Stomach (tissue), 9 donors: ENCODE measurements around the gene PYHIN1. TPM values are rescaled to one million over a fixed set of nuclear protein-coding genes. Genes with fewer than 3 reads are reported as not detected.
"Not testable (repeated sequence)": the region's sequence is repeated elsewhere in the genome, so short reads cannot be mapped to it uniquely, and the experiment has no call there.

ENCODE experiments used
- DNase-seq, 2 donors: peaks; one replicate each; pipeline versions ENCODE4 v3.0.0 to v3.0.0-alpha.2; 2013 to 2019
- H3K27ac ChIP-seq, 5 donors: fragments of 200-600 bp in 4 of 5; sonication (generic) in 4 of 5; one replicate each; pipeline ENCODE4 v1.5.1; 2013 to 2019; ENCODE audit warnings: mild to moderate bottlenecking in 1 of 5, moderate library complexity in 1 of 5
- H3K27me3 ChIP-seq, 3 donors: fragments of 200-600 bp; sonication (generic); one replicate each; pipeline ENCODE4 v1.5.1; 2017 to 2019; ENCODE audit warnings: mixed run types in 1 of 3
- H3K36me3 ChIP-seq, 4 donors: fragments of 200-600 bp; sonication (generic); 1 replicate in 3 of 4; 2 replicates in 1 of 4; pipeline ENCODE4 v1.5.1; 2016 to 2019
- H3K4me1 ChIP-seq, 4 donors: fragments of 200-600 bp; sonication (generic); one replicate each; pipeline ENCODE4 v1.5.1; 2016 to 2019
- H3K4me3 ChIP-seq, 4 donors: fragments of 200-600 bp; sonication (generic) in 3 of 4; one replicate each; pipeline ENCODE4 v1.5.1; 2016 to 2019; ENCODE audit warnings: mild to moderate bottlenecking in 1 of 4
- H3K9me3 ChIP-seq, 4 donors: fragments of 200-600 bp; sonication (generic); one replicate each; pipeline ENCODE4 v1.5.1; 2016 to 2019
- EP300 ChIP-seq: sonication (generic); formaldehyde crosslinking; IDR thresholded peaks from one replicate; pipeline ENCODE4 v1.6.1; 2017; ENCODE audit warnings: antibody characterized with exemption
- POLR2A ChIP-seq, 4 donors: fragments of 450-650 bp; IDR thresholded peaks; one replicate each; pipeline ENCODE4 v1.6.1; 2016; ENCODE audit warnings: antibody characterized with exemption in 4 of 4, control low read depth in 2 of 4, mild to moderate bottlenecking in 1 of 4, moderate library complexity in 1 of 4
- POLR2AphosphoS5 ChIP-seq, 3 donors: sonication (generic); formaldehyde crosslinking; IDR thresholded peaks; one replicate each; pipeline ENCODE4 v1.6.1; 2016; ENCODE audit warnings: antibody characterized with exemption in 3 of 3
- WGBS, 5 donors: extraction: QIAGEN DNeasy Blood & Tissue Kit in 3 of 5; methylation state at CpG; one replicate each; pipeline versions ENCODE4 v1.1.5 to v1.1.7; 2013 to 2018; 5-methylcytosine and 5-hydroxymethylcytosine counted together
- intact Hi-C: fragments of 100-400 bp; cut with DNase I; formaldehyde crosslinking; loops from one replicate; pipeline ENCODE4 v1.15.1; 2023; ENCODE audit warnings: low total_unique reads
- polyA plus RNA-seq, 3 donors: library from polyadenylated mRNA; stranded (reverse); fragments of 200-250 nt; gene quantifications; one replicate each; pipeline ENCODE4 v1.2.3, GENCODE V29; 2013
- total RNA-seq, 5 donors: library from RNA; depleted of rRNA; stranded (reverse); fragments of >200 nt; gene quantifications; one replicate each; pipeline versions ENCODE4 v1.1.0 to v1.2.3, GENCODE V29; 2014 to 2016
- TF ChIP-seq, protein P1 (sequence below), 7 experiments: fragments of 450-650 bp in 4 of 7; fragments of 200-600 bp in 3 of 7; sonication (generic) in 3 of 7; IDR thresholded peaks; one replicate each; pipeline ENCODE4 v1.5.1; 2016 to 2019; ENCODE audit warnings: antibody characterized with exemption in 7 of 7, control low read depth in 2 of 7, mild to moderate bottlenecking in 1 of 7
- donor health status: healthy with polysubstance abuse.
- donor health status: Bipolar disorder and iron deficiency.
- donor health status: healthy.

PYHIN1 gene
- total and polyA plus RNA-seq, 8 donors, result 0.25 to 79.9 (median 2.3) TPM; not detected in 1

DNA sequence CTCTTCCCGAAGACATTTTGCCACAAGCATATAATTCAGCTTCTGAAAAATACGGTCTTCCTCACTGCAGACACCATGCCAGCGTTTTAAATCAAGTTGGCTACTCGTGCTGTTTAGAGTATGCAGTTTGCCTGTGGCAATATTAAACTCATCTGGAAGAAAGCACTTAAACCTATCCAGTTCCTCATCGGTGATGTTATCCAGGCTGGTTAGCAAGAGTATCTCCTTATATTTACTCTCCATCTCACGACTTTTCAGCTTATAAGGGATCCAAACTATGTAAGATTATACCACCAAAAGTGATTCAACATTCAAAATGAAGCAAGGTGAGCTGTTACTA is 68.7 kb downstream of the PYHIN1 start:
- Histone ChIP-seq H3K9me3 (peaks cover 0 to under 1% (median 0%) of the 10 kb centered on the region in 4 donors), H3K4me3 (peak overlapping the region; percentile 35 to 45 (median 38)), H3K4me1 (peaks cover 0 to 27% (median 11%) of the 10 kb centered on the region in 4 donors), H3K27ac (peak overlapping the region; percentile 76 to 84 (median 81)), H3K36me3 (no peaks in the 10 kb centered on the region), H3K27me3 (peaks cover 0 to 4% (median 0%) of the 10 kb centered on the region in 3 donors)
- 16 to 24% (median 21%) methylated on average over 6 of the region's 6 CpGs for WGBS, 5 donors
- intact Hi-C loops, result no loop called here
- TF ChIP-seq POLR2A (IDR thresholded peaks at IDR 0.05) (no peak), POLR2AphosphoS5 (IDR thresholded peaks at IDR 0.05) (no peak), EP300 (no peak)
- TF ChIP-seq, protein P1, sequence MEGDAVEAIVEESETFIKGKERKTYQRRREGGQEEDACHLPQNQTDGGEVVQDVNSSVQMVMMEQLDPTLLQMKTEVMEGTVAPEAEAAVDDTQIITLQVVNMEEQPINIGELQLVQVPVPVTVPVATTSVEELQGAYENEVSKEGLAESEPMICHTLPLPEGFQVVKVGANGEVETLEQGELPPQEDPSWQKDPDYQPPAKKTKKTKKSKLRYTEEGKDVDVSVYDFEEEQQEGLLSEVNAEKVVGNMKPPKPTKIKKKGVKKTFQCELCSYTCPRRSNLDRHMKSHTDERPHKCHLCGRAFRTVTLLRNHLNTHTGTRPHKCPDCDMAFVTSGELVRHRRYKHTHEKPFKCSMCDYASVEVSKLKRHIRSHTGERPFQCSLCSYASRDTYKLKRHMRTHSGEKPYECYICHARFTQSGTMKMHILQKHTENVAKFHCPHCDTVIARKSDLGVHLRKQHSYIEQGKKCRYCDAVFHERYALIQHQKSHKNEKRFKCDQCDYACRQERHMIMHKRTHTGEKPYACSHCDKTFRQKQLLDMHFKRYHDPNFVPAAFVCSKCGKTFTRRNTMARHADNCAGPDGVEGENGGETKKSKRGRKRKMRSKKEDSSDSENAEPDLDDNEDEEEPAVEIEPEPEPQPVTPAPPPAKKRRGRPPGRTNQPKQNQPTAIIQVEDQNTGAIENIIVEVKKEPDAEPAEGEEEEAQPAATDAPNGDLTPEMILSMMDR (IDR thresholded peaks at IDR 0.05), result no peak
- DNase-seq, result no peak

GRCh38 chr1:159000625-159001024 is 69.3 kb downstream of the PYHIN1 start:
- DNase-seq, result peak; percentile 57 to 89
- peak overlapping the region; percentile 35 to 45 (median 38) for H3K4me3 ChIP-seq
- intact Hi-C loops, result no loop called here
- H3K9me3 ChIP-seq, result no peaks in the 10 kb centered on the region
- H3K36me3 ChIP-seq, result no peaks in the 10 kb centered on the region
- peaks cover 0 to 32% (median 16%) of the 10 kb centered on the region in 4 donors for H3K4me1 ChIP-seq
- peaks cover 0 to 4% (median 0%) of the 10 kb centered on the region in 3 donors for H3K27me3 ChIP-seq
- peak overlapping the region in 4 of 5 donors; percentile 79 to 84 (median 82) for H3K27ac ChIP-seq
- TF ChIP-seq POLR2AphosphoS5 (IDR thresholded peaks at IDR 0.05), result peak; percentile 38 to 86 (median 43)
- TF ChIP-seq, protein P1 (IDR thresholded peaks at IDR 0.05), result no peak
- 10 to 22% (median 19%) methylated on average over 1 of the region's 1 CpG for WGBS, 5 donors

DNA sequence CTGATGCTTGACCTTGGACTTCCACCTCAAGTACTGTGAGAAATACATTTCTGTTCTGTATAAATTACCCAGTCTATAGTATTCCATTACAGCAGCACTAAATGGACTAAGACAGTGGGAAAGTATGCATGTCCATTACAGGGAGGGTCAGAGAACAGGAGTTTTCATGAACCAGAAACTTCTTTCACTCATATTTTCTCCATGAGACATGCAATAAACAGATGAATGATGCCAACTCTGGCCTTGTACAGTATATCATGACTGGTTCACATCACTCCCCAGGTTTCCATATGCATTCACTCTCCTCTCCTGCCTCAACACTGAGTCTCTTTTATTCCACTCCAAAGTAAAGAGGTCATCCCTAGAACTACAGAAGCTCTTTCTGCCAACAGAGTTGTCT is 73.8 kb downstream of the PYHIN1 start:
- no peaks in the 10 kb centered on the region for H3K36me3 ChIP-seq
- H3K9me3 ChIP-seq, result no peaks in the 10 kb centered on the region
- peak overlapping the region in 4 of 5 donors; percentile 12 to 62 (median 39) for H3K27ac ChIP-seq
- DNase-seq, result no peak
- no peak overlapping the region for H3K4me3 ChIP-seq
- peaks cover 0 to 4% (median 0%) of the 10 kb centered on the region in 3 donors for H3K27me3 ChIP-seq
- intact Hi-C loops, result no loop called here
- H3K4me1 ChIP-seq, result peaks cover 0 to 58% (median 13%) of the 10 kb centered on the region in 4 donors
- TF ChIP-seq, protein P1 (IDR thresholded peaks at IDR 0.05), result no peak
- no peak for TF ChIP-seq POLR2A (IDR thresholded peaks at IDR 0.05)
- no peak for TF ChIP-seq EP300
- TF ChIP-seq POLR2AphosphoS5 (IDR thresholded peaks at IDR 0.05), result no peak

DNA sequence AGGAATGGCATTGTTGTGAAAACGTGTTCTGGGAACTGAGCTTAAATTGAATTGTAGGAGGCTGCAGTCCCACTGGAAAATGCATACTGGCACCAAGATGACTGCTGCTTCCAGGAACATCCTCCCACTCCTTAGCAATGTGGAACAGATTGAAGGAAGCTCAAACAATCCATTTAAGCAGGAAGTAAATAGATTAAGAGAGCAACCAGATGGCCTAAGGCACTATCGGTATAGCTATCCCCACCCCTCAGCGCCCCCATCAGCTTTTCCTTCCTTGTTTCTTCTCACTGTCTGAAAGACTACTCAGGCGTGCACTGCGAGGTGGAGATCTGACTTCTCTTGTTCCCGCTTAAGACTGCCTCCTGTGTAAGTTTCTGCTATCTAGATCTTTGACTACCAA is 74.3 kb downstream of the PYHIN1 start:
- Histone ChIP-seq H3K27me3 (peaks cover 0 to 1% (median 0%) of the 10 kb centered on the region in 3 donors), H3K27ac (peak overlapping the region; percentile 9 to 62 (median 18)), H3K36me3 (no peaks in the 10 kb centered on the region), H3K9me3 (no peaks in the 10 kb centered on the region), H3K4me1 (peaks cover 0 to 52% (median 11%) of the 10 kb centered on the region in 4 donors), H3K4me3 (no peak overlapping the region)
- no peak for TF ChIP-seq EP300
- peak in 1 of 3 donors; percentile 23 for TF ChIP-seq POLR2AphosphoS5 (IDR thresholded peaks at IDR 0.05)
- peak in 1 of 2 donors; percentile 55 for DNase-seq
- 28 to 41% (median 32%) methylated on average over 6 of the region's 6 CpGs for WGBS, 5 donors
- intact Hi-C loops, result no loop called here

- WGBS, 5 donors, result 38 to 57% (median 42%) methylated on average over 11 of the region's 11 CpGs
- DNase-seq, H3K36me3 ChIP-seq, H3K4me3 ChIP-seq, H3K9me3 ChIP-seq, H3K27me3 ChIP-seq, intact Hi-C loops: not testable (repeated sequence)
- peak overlapping the region; percentile 9 to 62 (median 18) for H3K27ac ChIP-seq
- peaks cover 0 to 47% (median 11%) of the 10 kb centered on the region in 4 donors for H3K4me1 ChIP-seq
Measured at GRCh38 chr1:159006210-159006807, 75.0 kb downstream of the PYHIN1 start.
